Activated CD8-positive, alpha-beta T cell treated with anti-CD3 and anti-CD28 coated beads for 36 hours (primary cell): ENCODE data around the gene ILDR2. TPM values are rescaled to one million over a fixed set of nuclear protein-coding genes. Genes with fewer than 3 reads are reported as not detected.

Experiments
- ATAC-seq: fragments of 200-7000 bp; cut with Tn5 transposase; one replicate; pipeline ENCODE4 v1.10.0; 2021; ENCODE audit warnings: mild to moderate bottlenecking, moderate library complexity
- CTCF ChIA-PET: fragments of 350-600 bp; sonication (Branson Sonifier 250); formaldehyde crosslinking; loops from one replicate; lab custom pipeline; 2021; ENCODE audit warnings: antibody characterized with exemption; lab: Charles Lee
- POLR2A ChIA-PET: fragments of 350-600 bp; sonication (Branson Sonifier 250); formaldehyde crosslinking; loops from one replicate; lab custom pipeline; 2021; ENCODE audit warnings: antibody characterized with exemption; lab: Charles Lee
- DNase-seq: peaks from one replicate; pipeline ENCODE4 v3.0.0-alpha.2; 2020
- H3K27ac Mint-ChIP-seq: one replicate; pipeline ENCODE4 v1.8.0; 2021; ENCODE audit warnings: mild to moderate bottlenecking, mixed read lengths
- H3K27me3 Mint-ChIP-seq: one replicate; pipeline ENCODE4 v1.8.0; 2021; ENCODE audit warnings: mixed read lengths
- H3K36me3 Mint-ChIP-seq: one replicate; pipeline ENCODE4 v1.8.0; 2021; ENCODE audit warnings: low read depth, mixed read lengths
- H3K4me1 Mint-ChIP-seq: one replicate; pipeline ENCODE4 v1.8.0; 2021; ENCODE audit warnings: low read depth, mixed read lengths
- H3K4me3 Mint-ChIP-seq: one replicate; pipeline ENCODE4 v1.8.0; 2021; ENCODE audit warnings: mild to moderate bottlenecking, moderate library complexity, mixed read lengths
- H3K9me3 Mint-ChIP-seq: one replicate; pipeline ENCODE4 v1.8.0; 2021; ENCODE audit warnings: mixed read lengths
- CTCF ChIP-seq: fragments of 200-600 bp; IDR thresholded peaks from one replicate; pipeline ENCODE4 v1.8.0; 2022; ENCODE audit warnings: antibody characterized with exemption, mild to moderate bottlenecking
- intact Hi-C: fragments of 100-400 bp; cut with micrococcal nuclease; formaldehyde crosslinking; loops from one replicate; pipeline ENCODE4 v1.10.0; 2022
- total RNA-seq, 2 experiments: library from RNA; stranded (reverse); gene quantifications; one replicate each; pipeline ENCODE4 v1.2.3, GENCODE V29; 2021

The ILDR2 gene
- total RNA-seq, 2 experiments from 2014 or later: 14.3 to 15.1 TPM

- H3K9me3 Mint-ChIP-seq: peaks cover 3% of the 10 kb centered on the region
- ChIA-PET POLR2A (no interaction called here), CTCF (interaction anchor here (1.0 to 24.9 kb wide), 6 partner anchors 22 to 628 kb away, joined by 3 to 863 read pairs (median 4); no protein-coding TSS in a partner anchor)
- TF ChIP-seq CTCF: no peak
- no peak for ATAC-seq
- intact Hi-C loops: no loop called here
- peaks cover 1% of the 10 kb centered on the region for H3K27me3 Mint-ChIP-seq
- H3K4me3 Mint-ChIP-seq: no peak overlapping the region
- no peak for DNase-seq
- no peak overlapping the region for H3K27ac Mint-ChIP-seq
- peaks cover 16% of the 10 kb centered on the region for H3K4me1 Mint-ChIP-seq
- H3K36me3 Mint-ChIP-seq: no peaks in the 10 kb centered on the region
Measured at GRCh38 chr1:166906647-166907046, 68.7 kb downstream of the ILDR2 start.

GRCh38 chr1:166905900-166906299 lies 69.4 kb downstream of the ILDR2 start:
- Mint-ChIP-seq H3K27ac (no peak overlapping the region), H3K9me3 (no peaks in the 10 kb centered on the region), H3K4me3 (no peak overlapping the region), H3K27me3 (peaks cover 1% of the 10 kb centered on the region), H3K36me3 (no peaks in the 10 kb centered on the region), H3K4me1 (peaks cover 14% of the 10 kb centered on the region)
- no peak for TF ChIP-seq CTCF
- intact Hi-C loops: no loop called here
- ChIA-PET CTCF (interaction anchor here (0.8 to 24.9 kb wide), 9 partner anchors 10 to 629 kb away, joined by 3 to 863 read pairs (median 3); no protein-coding TSS in a partner anchor), POLR2A (no interaction called here)
- DNase-seq (peak; percentile 29), ATAC-seq (peak; percentile 71)

- Mint-ChIP-seq H3K36me3 (no peaks in the 10 kb centered on the region), H3K4me3 (no peak overlapping the region), H3K4me1 (peaks cover 9% of the 10 kb centered on the region), H3K27me3 (peaks cover 3% of the 10 kb centered on the region), H3K27ac (no peak overlapping the region), H3K9me3 (no peaks in the 10 kb centered on the region)
- DNase-seq (no peak), ATAC-seq (no peak)
- ChIA-PET CTCF (interaction anchor here (0.8 to 24.9 kb wide), 5 partner anchors 9 to 174 kb away, joined by 3 to 863 read pairs (median 3); no protein-coding TSS in a partner anchor), POLR2A (no interaction called here)
- TF ChIP-seq CTCF: no peak
- intact Hi-C loops: no loop called here
Measured at GRCh38 chr1:166905136-166905535, 70.2 kb downstream of the ILDR2 start.

- ATAC-seq (no peak), DNase-seq (no peak)
- peaks cover 9% of the 10 kb centered on the region for H3K4me1 Mint-ChIP-seq
- CTCF ChIA-PET: interaction anchor here (24.9 kb wide), 1 partner anchor 155 kb away, joined by 863 read pairs; no protein-coding TSS in a partner anchor
- peaks cover 2% of the 10 kb centered on the region for H3K36me3 Mint-ChIP-seq
- H3K27me3 Mint-ChIP-seq: peaks cover 7% of the 10 kb centered on the region
- no peak for TF ChIP-seq CTCF
- POLR2A ChIA-PET: interaction anchor here (1.0 to 1.4 kb wide), 2 partner anchors 65 to 156 kb away, joined by 3 to 4 read pairs; no protein-coding TSS in a partner anchor
- H3K4me3 Mint-ChIP-seq: no peak overlapping the region
- H3K27ac Mint-ChIP-seq: no peak overlapping the region
- intact Hi-C loops: no loop called here
- H3K9me3 Mint-ChIP-seq: peaks cover 4% of the 10 kb centered on the region
Measured at GRCh38 chr1:166903232-166903631, 72.1 kb downstream of the ILDR2 start.

- Mint-ChIP-seq H3K36me3 (peaks cover 2% of the 10 kb centered on the region), H3K27ac (no peak overlapping the region), H3K4me1 (peaks cover 9% of the 10 kb centered on the region), H3K27me3 (peaks cover 7% of the 10 kb centered on the region), H3K9me3 (peaks cover 7% of the 10 kb centered on the region), H3K4me3 (no peak overlapping the region)
- POLR2A ChIA-PET: interaction anchor here (1.0 kb wide), 1 partner anchor 11 kb away, joined by 3 read pairs; no protein-coding TSS in a partner anchor
- ATAC-seq: no peak
- CTCF ChIA-PET: interaction anchor here (0.5 to 24.9 kb wide), 3 partner anchors 8 to 226 kb away, joined by 4 to 863 read pairs (median 43); no protein-coding TSS in a partner anchor
- TF ChIP-seq CTCF: no peak
- DNase-seq: no peak
- intact Hi-C loops: no loop called here
Measured at GRCh38 chr1:166902279-166902678, 73.1 kb downstream of the ILDR2 start.
